ENCODE data around the gene SESN1.

- TF ChIP-seq CTCF (conservative IDR thresholded peaks at IDR 0.05 in 1 of 2, IDR thresholded peaks at IDR 0.05 in 1 of 2; ENCODE audit: extremely low read depth in 1 of 2, insufficient read depth in 1 of 2, low read depth in 1 of 2, low read length in 2 of 2) (no peak), EZH2 (IDR thresholded peaks at IDR 0.05; ENCODE audit: borderline replicate concordance, low read length) (no peak)
These were observed 66.2 kb downstream of the SESN1 start for GRCh38 chr6:109028439-109028838.

Data from mammary epithelial cell (primary cell).